Measurements from ENCODE around the gene PFKM. TPM values are rescaled to one million over a fixed set of nuclear protein-coding genes. Genes with fewer than 3 reads are reported as not detected.

PFKM gene
- total and polyA plus RNA-seq, 2 of the 4 experiments (the other 2 are of a cell fraction): 56.7 to 82.6 TPM

DNA sequence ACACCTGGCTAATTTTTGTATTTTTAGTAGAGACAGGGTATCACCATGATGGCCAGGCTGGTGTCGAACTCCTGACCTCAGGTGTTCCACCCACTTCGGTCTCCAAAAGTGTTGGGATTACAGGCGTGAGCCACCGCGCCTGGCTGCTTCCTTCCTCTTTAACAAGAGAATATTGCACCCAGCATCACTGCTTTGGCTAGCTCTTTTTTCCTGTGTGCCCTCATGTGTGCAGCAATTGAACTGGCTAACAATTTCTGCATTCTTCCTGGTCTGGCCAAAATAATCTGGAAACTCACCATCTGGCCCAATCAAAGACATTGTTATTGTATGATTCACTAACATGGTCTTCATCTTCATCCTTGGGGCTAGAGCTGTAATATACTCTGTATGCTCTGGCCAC is 40.9 kb downstream of the PFKM start:
- no peaks in the 10 kb centered on the region for H3K9me3 ChIP-seq (ENCODE audit: control insufficient read depth, insufficient read depth, low read length)
- H3K36me3 ChIP-seq (ENCODE audit: control insufficient read depth, insufficient read depth, low read length): no peaks in the 10 kb centered on the region
- H3K23ac ChIP-seq (ENCODE audit: low read depth, low read length): no peak overlapping the region
- BruUV-seq (replicated peaks): no TSS peak
- no peak overlapping the region for H2BK5ac ChIP-seq (ENCODE audit: low read depth, low read length, poor library complexity, severe bottlenecking)
- no peaks in the 10 kb centered on the region for H4K20me1 ChIP-seq (ENCODE audit: insufficient read depth, low read length)
- no peak overlapping the region for H3K27ac ChIP-seq (ENCODE audit: insufficient read depth, low read length)
- H3K9ac ChIP-seq (ENCODE audit: low read depth, low read length): no peak overlapping the region
- intact Hi-C loops (cut with micrococcal nuclease): loop anchor here (10.0 kb wide), 1 partner anchor 445 kb away; no protein-coding TSS in a partner anchor
- H3K79me1 ChIP-seq (ENCODE audit: low read depth in 1 of 2, low read length in 2 of 2): peaks cover 3 to 15% of the 10 kb centered on the region in 2 experiments; a peak in 3 of 4 replicates
- DNase-seq: peak; percentile 21
- H2BK15ac ChIP-seq (ENCODE audit: low read depth, low read length): no peak overlapping the region
- no peak for ATAC-seq (ENCODE audit: low read depth)
- H2AK5ac ChIP-seq (ENCODE audit: low read depth, low read length): no peak overlapping the region
- H3K14ac ChIP-seq (replicated peaks; ENCODE audit: low read depth, low read length): no peak overlapping the region
- H2BK120ac ChIP-seq (ENCODE audit: low read depth, low read length): no peak overlapping the region
- POLR2A ChIA-PET (ENCODE audit: unreplicated experiment): no interaction called here
- no peak overlapping the region for H3K4me3 ChIP-seq (ENCODE audit: insufficient read depth, low read depth, low read length)
- TF ChIP-seq FOS (IDR thresholded peaks at IDR 0.05; ENCODE audit: low read depth, low read length): no peak
- dilution Hi-C loops (cut with HindIII; ENCODE audit: low sequenced_read_pairs, unreplicated experiment): no loop called here
- H2BK20ac ChIP-seq (ENCODE audit: low read depth, low read length): no peak overlapping the region
- WGBS, 2 experiments (ENCODE audit: extremely low coverage in 2 of 2, insufficient read length in 1 of 2): no CpG with 5 or more reads among the region's 5 CpGs
- no peak overlapping the region for H3K18ac ChIP-seq (ENCODE audit: low read depth, low read length)
- no peak overlapping the region for H2AK9ac ChIP-seq (replicated peaks; ENCODE audit: low read depth, low read length, poor library complexity)
- H3K56ac ChIP-seq (ENCODE audit: extremely low read depth, insufficient read depth, low read length): no peak overlapping the region
- H3K4me1 ChIP-seq (ENCODE audit: control insufficient read depth, insufficient read depth, low read length): peaks cover 2% of the 10 kb centered on the region; the same call in 1 of the 2 replicates
- in situ Hi-C loops (cut with MboI; ENCODE audit: low sequenced_read_pairs): no loop called here
- H3K4ac ChIP-seq (ENCODE audit: low read depth, low read length): no peak overlapping the region
- H3K4me2 ChIP-seq (ENCODE audit: low read depth, low read length): no peak overlapping the region
- no peak overlapping the region for H4K8ac ChIP-seq (ENCODE audit: low read depth in 2 of 2, low read length in 2 of 2)
- no peak overlapping the region for H2AFZ ChIP-seq (replicated peaks; ENCODE audit: low read length, poor library complexity)
- no peak overlapping the region for H4K91ac ChIP-seq (ENCODE audit: insufficient read depth, low read depth, low read length)
- H4K5ac ChIP-seq (ENCODE audit: low read depth, low read length): no peak overlapping the region
- peaks cover 4% of the 10 kb centered on the region for H3K27me3 ChIP-seq (ENCODE audit: control insufficient read depth, insufficient read depth, low read length)
- CTCF ChIA-PET: no interaction called here
- peaks cover 5% of the 10 kb centered on the region for H3K9me1 ChIP-seq (ENCODE audit: insufficient read depth, low read length)
